ENCODE data around the gene PSG5.
"Not testable (repeated sequence)": the region's sequence is repeated elsewhere in the genome, so short reads cannot be mapped to it uniquely, and the experiment has no call there.

GRCh38 chr19:43127336-43127735 is 59.0 kb downstream of the PSG5 start:
- TF ChIP-seq CTCF, EP300, POLR2A (IDR thresholded peaks at IDR 0.05): not testable (repeated sequence)

Data from ovary (tissue), 3 donors.